ENCODE data around the gene ZNF155. TPM values are rescaled to one million over a fixed set of nuclear protein-coding genes. Genes with fewer than 3 reads are reported as not detected.

ZNF155 gene
- polyA plus RNA-seq, 3 donors = 1.2 to 3.0 (median 1.4) TPM

- Histone ChIP-seq H3K36me3 (replicated peaks in 1 of 2; ENCODE audit: control insufficient read depth in 1 of 2, insufficient read depth in 2 of 2, low read length in 2 of 2) (no peaks in the 10 kb centered on the region), H3K27ac (ENCODE audit: low read depth in 1 of 2, low read length in 2 of 2) (no peak overlapping the region), H2AFZ (ENCODE audit: insufficient read depth, low read depth, low read length, poor library complexity, severe bottlenecking) (no peak overlapping the region), H3K4me2 (replicated peaks; ENCODE audit: extremely low read depth, low read length, poor library complexity, severe bottlenecking) (no peak overlapping the region), H3K9ac (ENCODE audit: insufficient read depth, low read length, poor library complexity, severe bottlenecking) (no peak overlapping the region), H3K9me3 (replicated peaks in 1 of 2; ENCODE audit: control insufficient read depth in 1 of 2, insufficient read depth in 1 of 2, low read length in 2 of 2) (peaks cover 12 to 25% of the 10 kb centered on the region in 2 donors), H3K4me1 (ENCODE audit: control insufficient read depth in 1 of 2, insufficient read depth in 2 of 2, low read length in 2 of 2) (peaks cover 5 to 9% of the 10 kb centered on the region in 2 donors), H3K79me2 (ENCODE audit: insufficient read depth, low read length) (peaks cover 2% of the 10 kb centered on the region), H3K27me3 (ENCODE audit: control insufficient read depth in 2 of 2, insufficient read depth in 2 of 2, low read length in 2 of 2) (no peaks in the 10 kb centered on the region), H4K20me1 (ENCODE audit: insufficient read depth, low read length) (no peaks in the 10 kb centered on the region), H3K4me3 (replicated peaks in 1 of 3; ENCODE audit: low read depth in 2 of 3, low read length in 3 of 3) (no peak overlapping the region)
- no peaks in the 10 kb centered on the region for H3K36me3 Mint-ChIP-seq
- WGBS (ENCODE audit: insufficient coverage) = no CpG with 5 or more reads among the region's 3 CpGs
- no peak for TF ChIP-seq CTCF (IDR thresholded peaks at IDR 0.05)
- no peak overlapping the region for H3K27ac Mint-ChIP-seq
- no peak for DNase-seq
- peaks cover 6% of the 10 kb centered on the region for H3K4me1 Mint-ChIP-seq
- H3K27me3 Mint-ChIP-seq (ENCODE audit: low read depth in 3 of 3) = peaks cover 0 to 11% (median 3%) of the 10 kb centered on the region in 3 donors
- intact Hi-C loops (cut with micrococcal nuclease) = loop anchor here (5.0 to 10.0 kb wide), 7 partner anchors 37 to 175 kb away; partner anchors contain the start of genes ZNF230 (in 2 of the 2), ZNF283 (in 2 of the 2), ZNF224 (in 1 of the 2) and ZNF225 (in 1 of the 2)
- no peak overlapping the region for H3K4me3 Mint-ChIP-seq
- peaks cover 21 to 57% (median 30%) of the 10 kb centered on the region in 7 donors for H3K9me3 Mint-ChIP-seq
These were observed 44.3 kb upstream of the ZNF155 start for GRCh38 chr19:43939557-43940260.

GRCh38 chr19:43940719-43941118 lies 43.3 kb upstream of the ZNF155 start:
- Mint-ChIP-seq H3K27me3 (ENCODE audit: low read depth in 3 of 3) (peaks cover 2 to 11% (median 3%) of the 10 kb centered on the region in 3 donors), H3K27ac (no peak overlapping the region), H3K4me1 (peaks cover 2% of the 10 kb centered on the region), H3K9me3 (peaks cover 21 to 65% (median 40%) of the 10 kb centered on the region in 7 donors), H3K4me3 (no peak overlapping the region), H3K36me3 (no peaks in the 10 kb centered on the region)
- peaks cover 14 to 32% of the 10 kb centered on the region in 2 donors for H3K9me3 ChIP-seq (replicated peaks in 1 of 2; ENCODE audit: control insufficient read depth in 1 of 2, insufficient read depth in 1 of 2, low read length in 2 of 2)
- H3K27ac ChIP-seq (ENCODE audit: low read depth in 1 of 2, low read length in 2 of 2) = no peak overlapping the region
- H3K36me3 ChIP-seq (replicated peaks in 1 of 2; ENCODE audit: control insufficient read depth in 1 of 2, insufficient read depth in 2 of 2, low read length in 2 of 2) = no peaks in the 10 kb centered on the region
- no CpG with 5 or more reads among the region's 4 CpGs for whole genome bisulfite sequencing (ENCODE audit: insufficient coverage)
- no peaks in the 10 kb centered on the region for H3K27me3 ChIP-seq (ENCODE audit: control insufficient read depth in 2 of 2, insufficient read depth in 2 of 2, low read length in 2 of 2)
- peaks cover 1% of the 10 kb centered on the region in 2 donors for H3K4me1 ChIP-seq (ENCODE audit: control insufficient read depth in 1 of 2, insufficient read depth in 2 of 2, low read length in 2 of 2)
- no peak overlapping the region for H3K9ac ChIP-seq (ENCODE audit: insufficient read depth, low read length, poor library complexity, severe bottlenecking)
- H2AFZ ChIP-seq (ENCODE audit: insufficient read depth, low read depth, low read length, poor library complexity, severe bottlenecking) = no peak overlapping the region
- no peaks in the 10 kb centered on the region for H4K20me1 ChIP-seq (ENCODE audit: insufficient read depth, low read length)
- H3K4me3 ChIP-seq (replicated peaks in 1 of 3; ENCODE audit: low read depth in 2 of 3, low read length in 3 of 3) = no peak overlapping the region
- TF ChIP-seq CTCF (IDR thresholded peaks at IDR 0.05) = no peak
- H3K4me2 ChIP-seq (replicated peaks; ENCODE audit: extremely low read depth, low read length, poor library complexity, severe bottlenecking) = no peak overlapping the region
- no peaks in the 10 kb centered on the region for H3K79me2 ChIP-seq (ENCODE audit: insufficient read depth, low read length)
- DNase-seq = no peak
- intact Hi-C loops (cut with micrococcal nuclease) = no loop called here

All from CD14-positive monocyte (primary cell).